HEK293 (cell line): Measurements from ENCODE around the gene TRIM66.

Source experiments
- CTCF ChIA-PET: fragments of 350-600 bp; formaldehyde crosslinking; extraction: SDS; loops from one replicate; lab custom pipeline; 2021; ENCODE audit warnings: antibody characterized with exemption; lab: Yijun Ruan, JAX
- POLR2A ChIA-PET: fragments of 300-600 bp; formaldehyde crosslinking; extraction: SDS; loops from one replicate; lab custom pipeline; 2020; ENCODE audit warnings: antibody characterized with exemption, inconsistent platforms; lab: Yijun Ruan, JAX
- H3K27ac ChIP-seq: fragments of 200-500 bp; sonication (Bioruptor generic); 2 replicates; pipeline ENCODE4 v1.5.1; 2014; ENCODE audit warnings: low read depth, low read length, control low read depth, inconsistent platforms; ENCODE audit errors: extremely low read depth
- H3K36me3 ChIP-seq, 2 experiments: fragments of 200-500 bp in 1 of 2; sonication (Bioruptor generic) in 1 of 2; 1 replicate in 1 of 2; 2 replicates in 1 of 2; pipeline ENCODE4 v1.5.1; 2014 to 2017; ENCODE audit warnings: inconsistent platforms in 2 of 2, low read length in 2 of 2; ENCODE audit not compliant: control insufficient read depth in 2 of 2, insufficient read depth in 1 of 2
- H3K4me1 ChIP-seq: fragments of 200-500 bp; sonication (Bioruptor generic); 2 replicates; pipeline ENCODE4 v1.5.1; 2014; ENCODE audit warnings: mild to moderate bottlenecking, low read length, inconsistent platforms; ENCODE audit not compliant: control insufficient read depth, insufficient read depth
- H3K4me3 ChIP-seq: 2 replicates; pipeline ENCODE4 v1.5.1; 2011; ENCODE audit warnings: low read depth, mild to moderate bottlenecking, control low read depth, low read length, moderate library complexity
- H3K9me3 ChIP-seq: fragments of 200-500 bp; sonication (Bioruptor generic); 2 replicates; pipeline ENCODE4 v1.5.1; 2014; ENCODE audit warnings: low read depth, low read length, inconsistent platforms; ENCODE audit not compliant: control insufficient read depth, insufficient read depth
- ATF2 ChIP-seq: fragments of 450-650 bp; formaldehyde crosslinking; IDR thresholded peaks from 2 replicates; pipeline ENCODE4 v1.5.1; 2016; ENCODE audit warnings: missing biosample characterization, missing genetic modification characterization, low read depth
- BCL11B ChIP-seq: fragments of 450-650 bp; formaldehyde crosslinking; IDR thresholded peaks from 2 replicates; pipeline ENCODE4 v1.5.1; 2016; ENCODE audit warnings: low read depth, missing biosample characterization, missing genetic modification characterization
- BCL6B ChIP-seq: fragments of 450-650 bp; formaldehyde crosslinking; IDR thresholded peaks from 2 replicates; pipeline ENCODE4 v1.5.1; 2017; ENCODE audit warnings: missing biosample characterization, missing genetic modification characterization
- PBX3 ChIP-seq: sonication (generic); formaldehyde crosslinking; IDR thresholded peaks from 2 replicates; pipeline ENCODE4 v1.8.1; 2022; ENCODE audit warnings: mild to moderate bottlenecking, moderate library complexity, missing genetic modification reagents
- REPIN1 ChIP-seq: fragments of 450-650 bp; formaldehyde crosslinking; IDR thresholded peaks from 2 replicates; pipeline ENCODE4 v1.5.1; 2017; ENCODE audit warnings: missing biosample characterization, missing genetic modification characterization, low read depth
- SP2 ChIP-seq: fragments of 450-650 bp; formaldehyde crosslinking; IDR thresholded peaks from 2 replicates; pipeline ENCODE4 v1.5.1; 2016; ENCODE audit warnings: missing biosample characterization, missing genetic modification characterization
- ZBTB17 ChIP-seq: fragments of 450-650 bp; formaldehyde crosslinking; IDR thresholded peaks from 2 replicates; pipeline ENCODE4 v1.5.1; 2016; ENCODE audit warnings: missing biosample characterization, missing genetic modification characterization
- ZIC2 ChIP-seq: fragments of 450-650 bp; formaldehyde crosslinking; IDR thresholded peaks from 2 replicates; pipeline ENCODE4 v1.5.1; 2016; ENCODE audit warnings: missing biosample characterization, missing genetic modification characterization
- ZNF140 ChIP-seq: fragments of 450-650 bp; formaldehyde crosslinking; IDR thresholded peaks from 2 replicates; pipeline ENCODE4 v1.5.1; 2016; ENCODE audit warnings: missing biosample characterization, missing genetic modification characterization
- ZNF302 ChIP-seq: fragments of 450-650 bp; formaldehyde crosslinking; IDR thresholded peaks from 2 replicates; pipeline ENCODE4 v1.5.1; 2016; ENCODE audit warnings: missing biosample characterization, missing genetic modification characterization, low read depth
- ZNF350 ChIP-seq: fragments of 450-650 bp; formaldehyde crosslinking; IDR thresholded peaks from 2 replicates; pipeline ENCODE4 v1.5.0; 2017; ENCODE audit warnings: missing biosample characterization, mild to moderate bottlenecking, missing genetic modification characterization
- ZNF416 ChIP-seq: fragments of 450-650 bp; formaldehyde crosslinking; IDR thresholded peaks from 2 replicates; pipeline ENCODE4 v1.5.1; 2016; ENCODE audit warnings: missing biosample characterization, missing genetic modification characterization
- ZNF585B ChIP-seq: fragments of 450-650 bp; formaldehyde crosslinking; IDR thresholded peaks from 2 replicates; pipeline ENCODE4 v1.5.1; 2016; ENCODE audit warnings: missing biosample characterization, missing genetic modification characterization
- ZNF596 ChIP-seq: fragments of 450-650 bp; IDR thresholded peaks from 2 replicates; pipeline ENCODE4 v1.5.0; 2018; ENCODE audit warnings: missing biosample characterization, mild to moderate bottlenecking, missing genetic modification characterization, moderate library complexity
- ZNF677 ChIP-seq: fragments of 450-650 bp; IDR thresholded peaks from 2 replicates; pipeline ENCODE4 v1.5.0; 2018; ENCODE audit warnings: missing biosample characterization, mild to moderate bottlenecking, missing genetic modification characterization, moderate library complexity
- ZNF747 ChIP-seq: fragments of 450-650 bp; formaldehyde crosslinking; IDR thresholded peaks from 2 replicates; pipeline ENCODE4 v1.5.1; 2016; ENCODE audit warnings: missing biosample characterization, missing genetic modification characterization
- ZNF76 ChIP-seq: fragments of 450-650 bp; formaldehyde crosslinking; IDR thresholded peaks from 2 replicates; pipeline ENCODE4; 2016; ENCODE audit warnings: low read depth, missing biosample characterization, missing genetic modification characterization, borderline replicate concordance
- ZNF776 ChIP-seq: fragments of 450-650 bp; formaldehyde crosslinking; IDR thresholded peaks from 2 replicates; pipeline ENCODE4 v1.5.0; 2017; ENCODE audit warnings: missing biosample characterization, missing genetic modification characterization, borderline replicate concordance
- ZNF837 ChIP-seq: fragments of 450-650 bp; formaldehyde crosslinking; IDR thresholded peaks from 2 replicates; pipeline ENCODE4 v1.5.1; 2016; ENCODE audit warnings: missing biosample characterization, missing genetic modification characterization

The TRIM66 gene

GRCh38 chr11:8613036-8613435 is 69.4 kb downstream of the TRIM66 start (continued):
- no peak for TF ChIP-seq ZNF302 (tag by site-specific recombination)

GRCh38 chr11:8612522-8612921 is 69.9 kb downstream of the TRIM66 start:
- POLR2A ChIA-PET, result interaction anchor here (1.2 kb wide), 1 partner anchor 18 kb away, joined by 3 read pairs; the partner anchor contains the start of gene STK33
- H3K27ac ChIP-seq, result no peak overlapping the region
- peaks cover 0 to 20% of the 10 kb centered on the region in 2 experiments; a peak in 1 of 3 replicates for H3K36me3 ChIP-seq
- H3K4me1 ChIP-seq, result no peaks in the 10 kb centered on the region
- TF ChIP-seq ZIC2 (tag by site-specific recombination) (peak; percentile 62), ZNF140 (tag by site-specific recombination) (no peak), SP2 (tag by site-specific recombination) (no peak)
- H3K4me3 ChIP-seq, result no peak overlapping the region
- no peaks in the 10 kb centered on the region for H3K9me3 ChIP-seq
- CTCF ChIA-PET, result interaction anchor here (0.5 to 1.4 kb wide), 5 partner anchors 9 to 202 kb away, joined by 3 to 4 read pairs (median 3); no protein-coding TSS in a partner anchor

- Histone ChIP-seq H3K9me3 (no peaks in the 10 kb centered on the region), H3K4me3 (no peak overlapping the region), H3K27ac (no peak overlapping the region), H3K4me1 (no peaks in the 10 kb centered on the region), H3K36me3 (peaks cover 0 to 2% of the 10 kb centered on the region in 2 experiments; a peak in 1 of 3 replicates)
- TF ChIP-seq ZNF677 (no peak), PBX3 (no peak), ZNF776 (tag by site-specific recombination) (no peak), ZNF747 (no peak), BCL6B (tag by site-specific recombination) (no peak), ZNF416 (tag by site-specific recombination) (no peak)
- ChIA-PET POLR2A (interaction anchor here (0.7 kb wide), 1 partner anchor 393 kb away, joined by 3 read pairs; the partner anchor contains the start of gene NRIP3), CTCF (interaction anchor here (0.7 kb wide), 1 partner anchor 363 kb away, joined by 3 read pairs; no protein-coding TSS in a partner anchor)
Measured at GRCh38 chr11:8610532-8611116, 71.8 kb downstream of the TRIM66 start.

- no peak for TF ChIP-seq ZNF585B (tag by site-specific recombination)
- 0 out of 2 replicates have a peak, but pooled peaks have one; percentile 19 for TF ChIP-seq ZBTB17
- Histone ChIP-seq H3K4me3 (no peak overlapping the region), H3K36me3 (no peaks in the 10 kb centered on the region), H3K27ac (no peak overlapping the region), H3K4me1 (no peaks in the 10 kb centered on the region), H3K9me3 (no peaks in the 10 kb centered on the region)
- CTCF ChIA-PET, result no interaction called here
- POLR2A ChIA-PET, result interaction anchor here (1.2 kb wide), 1 partner anchor 74 kb away, joined by 5 read pairs; the partner anchor contains the start of genes RPL27A and TRIM66
Measured at GRCh38 chr11:8608652-8609051, 73.8 kb downstream of the TRIM66 start.

- POLR2A ChIA-PET, result interaction anchor here (1.3 kb wide), 1 partner anchor 82 kb away, joined by 3 read pairs; no protein-coding TSS in a partner anchor
- Histone ChIP-seq H3K27ac (no peak overlapping the region), H3K4me3 (no peak overlapping the region), H3K36me3 (no peaks in the 10 kb centered on the region), H3K9me3 (no peaks in the 10 kb centered on the region), H3K4me1 (no peaks in the 10 kb centered on the region)
- CTCF ChIA-PET, result interaction anchor here (0.7 kb wide), 1 partner anchor 483 kb away, joined by 3 read pairs; no protein-coding TSS in a partner anchor
- peak; percentile 56; the same call in 1 of the 2 replicates for TF ChIP-seq ZNF596 (tag by site-specific recombination)
- TF ChIP-seq ZNF837 (tag by site-specific recombination), result no peak
- no peak for TF ChIP-seq ZNF76 (tag by site-specific recombination)
- TF ChIP-seq ZNF350 (tag by site-specific recombination), result no peak
- TF ChIP-seq BCL11B, result no peak
- no peak for TF ChIP-seq ATF2 (tag by site-specific recombination)
- no peak for TF ChIP-seq REPIN1 (tag by site-specific recombination)
Measured at GRCh38 chr11:8605971-8606563, 76.4 kb downstream of the TRIM66 start.
